Skin of body (tissue), 3 donors: Measurements from ENCODE around the gene JAK3. TPM values are rescaled to one million over a fixed set of nuclear protein-coding genes. Genes with fewer than 3 reads are reported as not detected.
"Not testable (repeated sequence)": the region's sequence is repeated elsewhere in the genome, so short reads cannot be mapped to it uniquely, and the experiment has no call there.

Experiments used
- DNase-seq: peaks from one replicate; lab custom pipeline; 2025; lab: John Stamatoyannopoulos, UW
- small RNA-seq: library from RNA; depleted of rRNA; stranded (forward); fragments of <200 nt; gene quantifications from one replicate; pipeline ENCODE3, GENCODE V24; 2014; ENCODE audit warnings: low replicate concordance
- total RNA-seq: library from RNA; depleted of rRNA; stranded (reverse); fragments of >200 nt; gene quantifications from one replicate; pipeline ENCODE4 v1.2.3, GENCODE V29; 2014

Gene JAK3
- total RNA-seq, 1 donor from 2014 or later = 3.4 TPM

- DNase-seq = no peak
Measured at GRCh38 chr19:17778968-17779929, 68.5 kb downstream of the JAK3 start.

- no peak for DNase-seq
Measured at GRCh38 chr19:17778251-17778967, 69.4 kb downstream of the JAK3 start.

- DNase-seq = not testable (repeated sequence)
Measured at GRCh38 chr19:17777840-17778239, 69.9 kb downstream of the JAK3 start.

GRCh38 chr19:17775991-17776803 lies 71.6 kb downstream of the JAK3 start:
- DNase-seq = no peak

- no peak for DNase-seq
Measured at GRCh38 chr19:17775245-17775927, 72.4 kb downstream of the JAK3 start.

Small RNA genes within 50 kb of the gene (small RNA-seq; reads per million reads assigned to genes)
- gene SNORA68 = not detected

Other genes starting within 250 kb of the JAK3 start
- gene UNC13A, start 159.6 kb downstream of the JAK3 start, total RNA-seq = 0.10 TPM
- gene MAP1S, start 128.5 kb downstream of the JAK3 start, total RNA-seq = 17.6 TPM
- 2.4 TPM for gene FCHO1, start 96.5 kb downstream of the JAK3 start, total RNA-seq
- gene B3GNT3, start 52.8 kb downstream of the JAK3 start, total RNA-seq = 0.79 TPM
- not detected for gene INSL3, start 26.5 kb downstream of the JAK3 start, total RNA-seq
- 1,075 TPM for gene RPL18A, start 11.9 kb upstream of the JAK3 start, total RNA-seq
- gene SLC5A5, start 24.0 kb upstream of the JAK3 start, total RNA-seq = not detected
- 22.3 TPM for gene CCDC124, start 85.0 kb upstream of the JAK3 start, total RNA-seq
- 2.2 TPM for gene KCNN1, start 119.1 kb upstream of the JAK3 start, total RNA-seq
- gene ARRDC2, start 160.2 kb upstream of the JAK3 start, total RNA-seq = 10.7 TPM
- 0.10 TPM for gene IL12RB1, start 239.0 kb upstream of the JAK3 start, total RNA-seq
- 4.3 TPM for gene MAST3, start 249.8 kb upstream of the JAK3 start, total RNA-seq